Neural cell (in vitro differentiated cells): ENCODE results near the gene EPS8.

ENCODE experiments used
- CTCF ChIP-seq: fragments of 450-650 bp; IDR thresholded peaks from 2 replicates; pipeline ENCODE4 v1.5.1; 2014; ENCODE audit warnings: antibody characterized with exemption, mild to moderate bottlenecking, moderate library complexity; ENCODE audit not compliant: poor library complexity, severe bottlenecking
- EP300 ChIP-seq: fragments of 450-650 bp; conservative IDR thresholded peaks from 2 replicates; pipeline ENCODE4 v1.6.1; 2014; ENCODE audit warnings: antibody characterized with exemption, mild to moderate bottlenecking, moderate library complexity; ENCODE audit not compliant: poor library complexity, severe bottlenecking
- EZH2 ChIP-seq: fragments of 200-600, 300-800 bp; shearing (Covaris generic), sonication (generic); IDR thresholded peaks from 2 replicates; pipeline ENCODE4 v1.6.1; 2014; ENCODE audit warnings: antibody characterized with exemption, low read length, borderline replicate concordance, mild to moderate bottlenecking; ENCODE audit not compliant: insufficient read depth, poor library complexity, severe bottlenecking
- MXI1 ChIP-seq: fragments of 450-650 bp; conservative IDR thresholded peaks from 2 replicates; pipeline ENCODE4 v1.6.1; 2014; ENCODE audit warnings: antibody characterized with exemption, mild to moderate bottlenecking; ENCODE audit not compliant: poor library complexity, severe bottlenecking
- POLR2AphosphoS5 ChIP-seq: IDR thresholded peaks from 2 replicates; pipeline ENCODE4 v1.6.1; 2012
- REST ChIP-seq: IDR thresholded peaks from 2 replicates; pipeline ENCODE4 v1.6.1; 2012; ENCODE audit warnings: borderline replicate concordance
- SMC3 ChIP-seq: fragments of 450-650 bp; conservative IDR thresholded peaks from 2 replicates; pipeline ENCODE4 v1.6.1; 2014; ENCODE audit warnings: antibody characterized with exemption, mild to moderate bottlenecking, moderate library complexity; ENCODE audit not compliant: poor library complexity
- TAF1 ChIP-seq: IDR thresholded peaks from 2 replicates; pipeline ENCODE4 v1.6.1; 2012; ENCODE audit warnings: low read depth

GRCh38 chr12:15627995-15628945 lies 160.9 kb downstream of the EPS8 start:
- no peak for TF ChIP-seq CTCF
- TF ChIP-seq MXI1: no peak
- no peak for TF ChIP-seq EZH2
- TF ChIP-seq POLR2AphosphoS5: no peak
- no peak for TF ChIP-seq REST
- no peak for TF ChIP-seq EP300
- TF ChIP-seq SMC3: no peak
- TF ChIP-seq TAF1: no peak
